NCI-H226 (cell line): ENCODE data around the gene GRK4.
"Not testable (repeated sequence)": the region's sequence is repeated elsewhere in the genome, so short reads cannot be mapped to it uniquely, and the experiment has no call there.

Experiments
- DNase-seq: peaks from one replicate; pipeline ENCODE4 v3.0.0-alpha.2; 2015

The GRK4 gene

GRCh38 chr4:2963175-2963965 lies at the start of gene GRK4, which contains the start of gene NOP14:
GRK4 (plus strand) TSS chr4:2963571; CDS start chr4:2964071, 500 bp downstream.
NOP14 (minus strand) TSS chr4:2963406; CDS start chr4:2963319, 87 bp downstream.
- peak; percentile 96 for DNase-seq

GRCh38 chr4:2914256-2915126 lies 48.9 kb upstream of the GRK4 start:
- no peak for DNase-seq

- DNase-seq: no peak
Observed at GRCh38 chr4:2915789-2916188, 47.6 kb upstream of the GRK4 start.

GRCh38 chr4:2916696-2917095 lies 46.7 kb upstream of the GRK4 start:
- not testable (repeated sequence) for DNase-seq

GRCh38 chr4:2918300-2918699 lies 45.1 kb upstream of the GRK4 start:
- DNase-seq: not testable (repeated sequence)

GRCh38 chr4:2918714-2919113 lies 44.7 kb upstream of the GRK4 start:
- not testable (repeated sequence) for DNase-seq

GRCh38 chr4:2922453-2923101 lies 40.8 kb upstream of the GRK4 start:
- DNase-seq: peak; percentile 29

GRCh38 chr4:2923141-2923551 lies 40.2 kb upstream of the GRK4 start:
- DNase-seq: peak; percentile 68

- DNase-seq: no peak
Observed at GRCh38 chr4:2923668-2924173, 39.6 kb upstream of the GRK4 start.

GRCh38 chr4:2924286-2924685 lies 39.1 kb upstream of the GRK4 start:
- no peak for DNase-seq

- no peak for DNase-seq
Observed at GRCh38 chr4:2924765-2925301, 38.5 kb upstream of the GRK4 start.

- no peak for DNase-seq
Observed at GRCh38 chr4:2925496-2925895, 37.9 kb upstream of the GRK4 start.

GRCh38 chr4:2925931-2926860 lies 37.2 kb upstream of the GRK4 start:
- no peak for DNase-seq

GRCh38 chr4:2927016-2927695 lies 36.2 kb upstream of the GRK4 start:
- DNase-seq: no peak

- DNase-seq: no peak
Observed at GRCh38 chr4:2927696-2928075, 35.7 kb upstream of the GRK4 start.

GRCh38 chr4:2928242-2929176 lies 34.9 kb upstream of the GRK4 start:
- DNase-seq: no peak

GRCh38 chr4:2929469-2929868 lies 33.9 kb upstream of the GRK4 start:
- DNase-seq: no peak

GRCh38 chr4:2930135-2930757 lies 33.1 kb upstream of the GRK4 start:
- no peak for DNase-seq

- no peak for DNase-seq
Observed at GRCh38 chr4:2930758-2931511, 32.4 kb upstream of the GRK4 start.
